Middle frontal gyrus (tissue), 1 donor: ENCODE data around the gene PODN.

Experiments
- DNase-seq: peaks from one replicate; pipeline ENCODE4 v3.0.0-alpha.2; 2015; ENCODE audit warnings: low spot score; ENCODE audit errors: extremely low spot score

The PODN gene

GRCh38 chr1:53112861-53113260, 50.8 kb downstream of the PODN start:
- DNase-seq: no peak

DNA sequence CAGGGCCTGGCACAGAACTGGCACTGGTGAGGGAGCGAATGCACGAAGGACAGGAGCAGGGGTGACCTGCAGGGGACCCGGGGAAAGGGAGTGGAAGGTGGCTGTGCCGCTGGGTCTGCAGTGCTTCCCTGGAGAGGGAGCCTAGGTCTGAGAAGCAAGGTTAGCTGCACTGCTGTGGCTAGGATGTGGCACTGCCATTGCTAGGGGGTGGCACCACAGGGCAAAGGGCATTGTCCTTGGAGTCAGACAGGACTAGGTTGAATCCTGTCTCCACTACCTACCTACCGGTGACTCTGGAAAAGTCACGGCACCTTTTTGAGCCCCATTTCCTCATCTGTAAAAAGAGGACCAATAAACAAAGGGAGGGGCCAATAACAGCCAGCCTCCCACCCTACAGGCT, 52.1 kb downstream of the PODN start:
- no peak for DNase-seq

DNA sequence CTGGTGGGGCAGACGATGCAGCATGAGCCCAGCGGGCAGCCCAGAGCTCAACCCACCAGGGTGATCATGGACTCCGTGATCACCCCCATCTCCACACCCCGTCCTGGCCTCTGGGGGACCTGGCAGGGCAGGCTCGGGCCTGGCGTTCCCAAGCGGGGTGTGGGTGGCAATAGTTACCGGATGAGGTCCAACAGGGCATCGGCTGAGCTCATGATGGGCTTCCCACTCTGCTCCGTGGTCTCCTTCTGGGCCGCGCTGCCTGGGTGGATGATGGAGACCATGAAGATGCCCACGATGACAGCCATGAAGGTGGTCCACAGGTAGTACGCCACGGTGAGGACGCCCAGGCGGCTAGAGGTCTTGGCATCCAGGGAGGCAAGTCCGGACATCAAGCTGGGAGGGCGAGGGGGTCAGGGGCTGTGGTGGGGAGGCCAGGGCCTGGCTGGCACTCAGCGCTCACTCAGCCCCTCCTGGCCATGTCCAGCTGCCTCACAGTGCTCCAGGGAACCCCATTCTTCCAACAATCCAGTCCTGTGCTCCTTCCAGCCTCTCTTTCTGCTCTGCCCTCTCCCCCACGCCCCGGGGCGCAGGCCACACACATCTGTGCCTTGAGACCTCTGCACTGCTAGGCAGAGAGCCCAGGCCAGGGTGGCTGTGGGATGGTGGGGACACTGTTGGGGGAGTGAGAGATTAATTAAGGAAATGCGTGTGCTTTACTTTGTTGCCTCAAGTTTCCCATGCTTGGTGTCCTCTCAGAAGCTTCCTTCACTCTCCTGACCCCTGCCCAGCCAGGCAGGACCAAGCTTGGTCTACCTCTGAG, 52.8 kb downstream of the PODN start:
- no peak for DNase-seq

GRCh38 chr1:53115403-53116306, 53.6 kb downstream of the PODN start:
- no peak for DNase-seq

- DNase-seq: no peak
Measured at GRCh38 chr1:53116307-53116810, 54.3 kb downstream of the PODN start.

DNA sequence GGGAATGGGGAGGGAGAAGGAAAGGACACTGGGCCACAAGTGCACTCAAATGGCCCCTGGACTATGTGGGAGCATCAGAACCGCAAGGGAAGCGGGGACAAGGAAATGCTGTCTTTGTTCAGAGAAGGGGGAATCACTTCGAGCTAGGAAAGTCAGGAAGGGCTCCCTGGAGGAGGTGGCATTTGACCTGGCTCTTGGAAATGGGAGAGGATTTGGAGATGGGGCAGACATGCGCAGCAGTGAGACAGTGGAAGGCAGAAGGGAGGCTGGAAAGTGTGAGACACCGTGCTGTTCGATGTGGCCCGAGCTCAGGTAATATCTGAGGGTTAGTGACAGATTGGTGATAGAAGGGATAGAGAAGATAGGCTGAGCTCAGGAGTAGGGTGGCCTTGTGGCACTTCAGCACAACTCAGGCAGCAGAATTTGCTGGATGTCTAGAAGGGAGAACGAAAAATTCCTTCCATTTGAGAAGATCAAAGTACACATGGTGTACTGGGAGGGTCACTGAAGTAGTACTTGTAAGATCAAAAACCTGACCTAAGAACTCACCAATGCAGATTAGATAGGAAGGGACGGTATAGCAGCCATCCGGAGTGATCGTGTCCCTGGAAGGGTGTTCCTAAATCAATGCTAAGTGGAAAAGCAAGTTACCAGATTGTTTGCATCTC, 55.1 kb downstream of the PODN start:
- no peak for DNase-seq

- no peak for DNase-seq
Measured at GRCh38 chr1:53117836-53118235, 55.8 kb downstream of the PODN start.

- no peak for DNase-seq
Measured at GRCh38 chr1:53120659-53121058, 58.6 kb downstream of the PODN start.

DNA sequence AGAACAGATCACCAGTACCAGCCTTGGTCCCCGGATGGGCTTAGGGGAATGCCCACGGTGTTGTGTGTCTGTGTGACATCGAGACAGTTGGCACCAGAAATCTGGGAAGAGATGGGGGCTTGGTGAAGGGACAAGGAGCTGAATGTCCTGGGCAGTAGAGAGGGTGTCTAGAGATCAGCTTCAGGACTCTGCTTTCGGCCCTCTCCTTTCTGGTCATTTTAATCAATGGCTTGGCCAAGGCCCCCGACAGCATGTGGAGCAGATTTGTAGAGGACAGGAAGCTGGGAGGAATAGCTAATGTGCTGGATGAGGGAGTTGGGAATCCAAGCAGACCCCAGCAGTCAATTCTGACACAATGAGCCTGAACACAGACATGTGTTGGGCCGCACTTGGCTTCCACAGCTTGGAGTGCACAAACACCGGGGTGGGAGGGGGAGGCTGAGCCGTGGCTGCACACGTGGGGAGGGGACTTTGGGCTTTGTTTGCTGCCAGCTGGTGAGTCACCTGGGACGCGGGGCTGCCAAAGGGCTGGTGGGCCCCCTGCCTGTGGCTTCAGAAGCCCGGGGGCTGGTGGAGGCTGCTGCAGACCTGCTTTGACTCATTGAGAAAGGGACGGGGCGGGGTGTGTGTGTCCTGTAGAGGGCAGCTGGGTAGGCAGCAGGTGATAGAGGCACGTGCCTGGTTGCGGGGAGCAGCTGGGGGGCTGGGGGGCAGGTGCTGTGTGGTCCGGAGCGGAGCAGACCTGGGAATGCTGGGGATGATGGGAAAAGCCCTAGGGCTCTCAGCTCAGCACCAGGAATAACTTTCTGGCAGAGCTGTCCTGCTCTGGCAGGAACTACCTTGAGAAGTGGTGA, 59.5 kb downstream of the PODN start:
- no peak for DNase-seq

- DNase-seq: no peak
Measured at GRCh38 chr1:53122201-53122885, 60.3 kb downstream of the PODN start.

DNA sequence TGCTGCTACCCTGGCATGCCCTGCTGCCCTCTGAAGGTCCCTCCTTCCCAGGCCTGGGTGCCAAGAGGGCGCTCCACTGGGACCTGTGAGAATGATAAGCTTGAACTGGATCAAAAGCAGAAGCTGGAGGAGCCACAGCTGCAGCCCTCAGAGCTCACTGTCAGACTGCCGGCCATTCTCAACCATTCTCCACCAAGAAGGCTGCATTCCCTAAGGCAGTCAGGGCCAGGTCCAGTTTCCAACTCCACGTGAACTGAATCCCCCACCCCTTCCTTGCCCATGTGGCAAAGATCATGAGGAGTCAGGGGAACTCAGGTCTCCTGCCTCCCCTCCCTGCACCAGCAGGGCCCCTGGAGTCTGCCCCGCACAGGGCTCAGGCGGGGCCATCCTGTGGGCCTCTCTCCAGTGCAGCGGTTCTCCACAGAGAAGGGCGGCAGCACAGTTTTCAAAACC, 61.0 kb downstream of the PODN start:
- no peak for DNase-seq

GRCh38 chr1:53123453-53124140, 61.6 kb downstream of the PODN start:
- no peak for DNase-seq

GRCh38 chr1:53125122-53125521, 63.1 kb downstream of the PODN start:
- no peak for DNase-seq

DNA sequence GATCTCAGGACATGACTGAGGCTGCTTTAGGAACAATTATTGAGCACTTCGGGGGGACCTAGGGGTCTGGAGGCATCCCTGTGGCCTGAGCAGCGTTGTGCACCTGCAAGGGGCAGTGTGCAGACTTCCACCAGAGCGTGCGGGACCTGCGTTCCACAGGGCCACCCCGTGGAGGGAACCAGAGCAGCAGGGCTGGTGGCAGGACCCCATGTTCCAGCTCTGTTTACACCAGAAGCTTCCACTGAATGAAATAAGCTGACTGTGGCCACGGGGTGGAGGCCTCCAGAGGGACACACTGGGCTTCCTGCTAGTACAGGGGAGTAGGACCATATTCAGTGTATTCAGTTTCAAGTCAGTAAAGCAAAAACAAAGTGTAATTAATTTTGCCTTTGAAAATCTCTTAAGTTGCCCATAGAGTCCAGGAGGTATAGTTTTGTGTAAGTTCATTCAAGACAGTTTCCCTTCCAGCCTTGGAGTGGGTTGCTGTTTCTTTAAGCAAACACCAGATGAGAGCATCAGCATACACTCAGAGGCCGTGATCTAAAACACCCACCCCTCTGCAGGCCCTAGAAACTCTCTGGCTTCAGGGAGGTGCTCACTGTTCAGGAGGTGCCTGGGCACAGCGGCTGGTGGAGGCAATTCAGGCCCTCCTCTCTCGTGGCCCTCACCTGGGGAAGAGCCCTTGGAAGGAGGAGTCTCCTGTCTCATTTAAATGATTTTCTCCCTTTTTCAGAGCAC, 63.8 kb downstream of the PODN start:
- no peak for DNase-seq

DNA sequence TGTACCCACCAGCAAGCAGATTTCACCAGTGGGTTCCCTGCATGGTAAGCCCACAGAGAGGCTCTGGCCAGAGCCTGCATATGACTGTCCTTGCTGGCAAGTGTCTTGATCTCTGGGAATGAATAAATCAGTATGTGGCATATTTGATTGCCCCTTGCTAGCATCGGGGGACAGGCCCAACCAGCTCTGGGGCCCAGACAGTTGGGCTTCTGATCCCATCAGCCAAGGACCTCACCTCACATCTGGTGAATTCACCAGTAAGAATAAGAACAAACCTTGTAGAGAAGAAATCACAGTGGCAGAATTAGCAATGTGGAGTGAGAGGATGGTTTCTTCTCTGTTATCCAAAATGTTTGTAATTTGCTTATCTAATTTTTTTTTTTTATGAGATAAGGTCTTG, 64.5 kb downstream of the PODN start:
- DNase-seq: no peak

DNA sequence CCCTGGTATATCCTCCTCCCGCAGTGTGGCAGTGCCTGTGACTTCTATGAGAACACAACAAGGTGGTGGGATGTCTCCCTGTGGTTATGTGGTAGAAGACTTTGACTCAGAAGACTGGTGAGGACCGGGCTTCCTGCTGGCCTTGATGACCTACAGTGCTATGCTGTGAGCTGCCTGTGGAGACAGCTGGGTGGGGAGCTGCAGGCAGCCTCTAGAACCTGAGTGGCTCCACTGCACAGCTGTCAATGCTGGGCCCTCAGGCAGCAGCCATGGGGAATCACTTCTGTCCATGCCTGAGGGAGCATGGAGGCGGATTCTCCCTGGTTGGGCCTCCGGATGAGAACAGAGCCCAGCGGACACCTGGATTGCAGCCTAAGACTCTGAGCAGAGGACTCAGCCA, 65.5 kb downstream of the PODN start:
- DNase-seq: no peak

DNA sequence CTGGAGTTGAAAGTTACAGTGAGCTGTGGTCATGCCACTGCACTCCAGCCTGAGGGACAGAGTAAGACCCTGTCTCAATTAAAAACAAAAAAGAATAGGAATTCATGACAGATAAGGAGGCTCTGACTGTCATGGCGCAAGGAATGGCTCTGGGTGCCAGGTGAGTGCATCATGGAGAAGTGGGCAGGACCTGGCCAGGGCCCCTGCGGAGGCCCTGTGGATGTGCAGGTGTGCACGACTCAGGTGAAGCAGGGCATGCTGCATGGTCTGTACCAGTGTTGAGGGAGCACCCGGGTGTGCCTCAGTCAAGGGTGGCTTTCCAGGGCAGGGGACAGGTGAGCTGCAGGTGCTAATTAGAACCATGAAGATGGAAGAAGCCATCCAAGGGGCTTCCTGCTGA, 66.4 kb downstream of the PODN start:
- DNase-seq: no peak

DNA sequence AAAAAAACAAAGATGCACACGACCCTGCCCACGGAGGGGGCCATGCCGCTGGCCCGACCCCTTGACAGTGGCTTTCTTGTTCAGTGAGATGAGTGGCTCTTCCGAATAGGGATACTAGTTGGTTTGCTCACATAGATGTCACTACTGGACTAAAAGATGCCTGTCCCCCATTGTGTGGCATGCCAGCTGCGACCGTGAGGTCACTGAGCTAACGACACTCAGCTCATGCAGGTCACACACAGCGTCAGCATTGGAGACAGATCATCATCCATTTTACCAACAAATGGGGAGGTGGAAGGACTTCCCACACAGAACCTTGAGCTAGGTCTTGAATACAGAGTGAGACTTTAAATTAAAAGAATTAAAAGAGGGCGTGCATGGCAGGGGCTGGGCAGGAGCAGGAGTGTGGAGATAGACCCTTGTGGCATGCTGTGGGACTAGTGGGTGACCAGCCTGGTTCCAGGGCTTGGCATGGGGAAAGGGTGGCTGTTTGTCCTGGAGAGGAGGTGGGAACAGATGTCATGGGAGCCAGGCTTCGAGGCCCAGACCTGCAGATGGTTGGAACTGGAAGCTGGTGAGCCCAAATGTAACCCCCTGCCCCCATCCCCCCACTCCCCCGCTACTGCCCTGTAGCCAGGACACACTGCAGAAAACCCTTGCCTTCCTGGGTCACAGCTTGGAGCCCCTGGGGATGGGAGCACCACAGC, 68.0 kb downstream of the PODN start:
- no peak for DNase-seq
